LNCAP (cell line): ENCODE results near the gene COPG2.

Experiments used
- TF ChIP-seq, protein P1 (sequence below): fragments of 450-650 bp; IDR thresholded peaks from 2 replicates; pipeline ENCODE4 v1.5.1; 2017; ENCODE audit warnings: mild to moderate bottlenecking

COPG2 gene

GRCh38 chr7:130699686-130700085 lies 31.1 kb upstream of the COPG2 start:
- TF ChIP-seq, protein P1, sequence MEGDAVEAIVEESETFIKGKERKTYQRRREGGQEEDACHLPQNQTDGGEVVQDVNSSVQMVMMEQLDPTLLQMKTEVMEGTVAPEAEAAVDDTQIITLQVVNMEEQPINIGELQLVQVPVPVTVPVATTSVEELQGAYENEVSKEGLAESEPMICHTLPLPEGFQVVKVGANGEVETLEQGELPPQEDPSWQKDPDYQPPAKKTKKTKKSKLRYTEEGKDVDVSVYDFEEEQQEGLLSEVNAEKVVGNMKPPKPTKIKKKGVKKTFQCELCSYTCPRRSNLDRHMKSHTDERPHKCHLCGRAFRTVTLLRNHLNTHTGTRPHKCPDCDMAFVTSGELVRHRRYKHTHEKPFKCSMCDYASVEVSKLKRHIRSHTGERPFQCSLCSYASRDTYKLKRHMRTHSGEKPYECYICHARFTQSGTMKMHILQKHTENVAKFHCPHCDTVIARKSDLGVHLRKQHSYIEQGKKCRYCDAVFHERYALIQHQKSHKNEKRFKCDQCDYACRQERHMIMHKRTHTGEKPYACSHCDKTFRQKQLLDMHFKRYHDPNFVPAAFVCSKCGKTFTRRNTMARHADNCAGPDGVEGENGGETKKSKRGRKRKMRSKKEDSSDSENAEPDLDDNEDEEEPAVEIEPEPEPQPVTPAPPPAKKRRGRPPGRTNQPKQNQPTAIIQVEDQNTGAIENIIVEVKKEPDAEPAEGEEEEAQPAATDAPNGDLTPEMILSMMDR = no peak

GRCh38 chr7:130697820-130698219 lies 29.3 kb upstream of the COPG2 start:
- TF ChIP-seq, protein P1 = no peak

DNA sequence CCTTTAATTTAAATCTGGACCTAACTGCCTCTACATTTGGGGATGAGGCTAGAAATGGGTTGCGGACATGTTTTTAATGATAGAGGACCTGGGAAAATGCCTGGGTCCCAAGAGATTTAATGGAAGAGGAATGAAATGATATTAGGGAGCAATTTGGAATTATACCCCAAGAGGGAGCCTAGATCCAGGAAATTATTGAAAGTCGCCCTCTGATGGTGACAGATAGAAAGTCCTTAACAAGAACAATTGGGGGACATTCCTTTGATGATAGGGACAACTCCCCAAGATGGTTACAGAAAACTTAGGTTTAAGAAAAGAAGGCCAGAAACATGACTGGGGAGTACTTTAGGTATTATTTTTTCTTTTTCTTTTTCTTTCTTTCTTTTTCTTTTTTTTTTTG lies 27.3 kb upstream of the COPG2 start:
- TF ChIP-seq, protein P1 = peak; percentile 60

- TF ChIP-seq, protein P1 = no peak
Measured at GRCh38 chr7:130689683-130690082, 21.1 kb upstream of the COPG2 start.

DNA sequence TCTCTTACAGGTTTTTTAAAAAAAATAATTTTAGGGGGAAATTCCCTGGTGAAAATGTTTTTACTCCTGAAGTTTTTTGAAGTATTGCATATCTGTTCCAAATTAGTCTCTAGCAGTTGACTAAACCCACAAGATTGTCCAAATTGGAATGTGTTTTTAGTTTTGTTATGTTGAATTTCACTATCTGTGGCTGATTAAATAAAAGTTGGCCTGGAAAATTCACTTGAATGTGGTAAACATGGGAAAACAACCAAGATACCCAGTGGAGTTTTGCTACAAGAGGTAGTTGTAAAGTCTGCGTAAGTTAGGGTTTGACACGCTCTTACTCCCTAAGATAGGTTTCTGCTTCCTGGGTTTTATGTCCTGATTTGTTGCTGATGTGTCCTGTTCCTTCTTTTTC lies 14.5 kb upstream of the COPG2 start:
- TF ChIP-seq, protein P1 = no peak

DNA sequence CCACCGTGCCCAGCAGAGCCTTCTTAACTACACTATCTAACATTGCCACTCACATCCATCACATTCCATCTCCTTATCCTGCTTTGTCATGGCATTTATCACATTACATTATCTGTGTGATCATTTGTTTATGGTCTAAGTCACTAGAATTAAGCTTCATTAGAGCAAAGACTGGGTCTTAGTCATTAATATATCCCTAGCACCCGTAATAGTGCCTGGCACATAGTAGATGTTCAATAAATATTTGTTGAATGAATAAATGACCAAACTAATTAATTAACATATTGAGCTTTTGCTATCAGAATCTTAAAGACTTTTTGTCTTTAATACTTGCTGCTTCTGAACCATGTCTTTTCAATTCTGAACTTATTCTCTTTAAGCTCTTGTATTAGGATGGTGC lies 5.9 kb upstream of the COPG2 start:
- TF ChIP-seq, protein P1 = no peak

- TF ChIP-seq, protein P1 = no peak
Measured at GRCh38 chr7:130673066-130673465, 4.5 kb upstream of the COPG2 start.

- TF ChIP-seq, protein P1 = no peak
Measured at GRCh38 chr7:130672146-130672545, 3.6 kb upstream of the COPG2 start.
